Measurements from ENCODE around the gene CCM2. TPM values are rescaled to one million over a fixed set of nuclear protein-coding genes. Genes with fewer than 3 reads are reported as not detected.

The CCM2 gene
- total and polyA plus RNA-seq, 9 donors = 16.2 to 34.6 (median 23.1) TPM

GRCh38 chr7:45026013-45026412, 26.0 kb downstream of the CCM2 start:
- 93 to 98% (median 97%) methylated on average over 1 of the region's 1 CpG for WGBS, 3 donors
- H3K27me3 ChIP-seq = no peaks in the 10 kb centered on the region
- no peaks in the 10 kb centered on the region for H3K36me3 ChIP-seq
- no peak overlapping the region for H3K4me3 ChIP-seq
- no peaks in the 10 kb centered on the region for H3K4me1 ChIP-seq (ENCODE audit: insufficient read depth)
- intact Hi-C loops (cut with DNase I) = no loop called here
- H3K9me3 ChIP-seq = no peaks in the 10 kb centered on the region
- TF ChIP-seq CTCF (IDR thresholded peaks at IDR 0.05) = no peak
- TF ChIP-seq EP300 (IDR thresholded peaks at IDR 0.05) = no peak
- TF ChIP-seq POLR2A (IDR thresholded peaks at IDR 0.05) = no peak
- H3K27ac ChIP-seq = no peak overlapping the region
- no peak for DNase-seq

- no peak for TF ChIP-seq EP300 (IDR thresholded peaks at IDR 0.05)
- no peak for TF ChIP-seq POLR2A (IDR thresholded peaks at IDR 0.05)
- no peak for TF ChIP-seq CTCF (IDR thresholded peaks at IDR 0.05)
- no peaks in the 10 kb centered on the region for H3K27me3 ChIP-seq
- H3K4me3 ChIP-seq = no peak overlapping the region
- H3K36me3 ChIP-seq = no peaks in the 10 kb centered on the region
- 71 to 84% (median 77%) methylated on average over 10 of the region's 10 CpGs for WGBS, 3 donors
- no peak overlapping the region for H3K27ac ChIP-seq
- DNase-seq = no peak
- H3K4me1 ChIP-seq (ENCODE audit: insufficient read depth) = no peaks in the 10 kb centered on the region
- no peaks in the 10 kb centered on the region for H3K9me3 ChIP-seq
- intact Hi-C loops (cut with DNase I) = no loop called here
Observed at GRCh38 chr7:45026984-45027773, 27.2 kb downstream of the CCM2 start.

- DNase-seq = no peak
- H3K27me3 ChIP-seq = no peaks in the 10 kb centered on the region
- H3K4me1 ChIP-seq (ENCODE audit: insufficient read depth) = no peaks in the 10 kb centered on the region
- TF ChIP-seq EP300 (IDR thresholded peaks at IDR 0.05) (no peak), CTCF (IDR thresholded peaks at IDR 0.05) (no peak), POLR2A (IDR thresholded peaks at IDR 0.05) (no peak)
- no peaks in the 10 kb centered on the region for H3K36me3 ChIP-seq
- 86 to 98% (median 96%) methylated on average over 4 of the region's 4 CpGs for WGBS, 3 donors
- intact Hi-C loops (cut with DNase I) = no loop called here
- no peak overlapping the region for H3K4me3 ChIP-seq
- H3K9me3 ChIP-seq = no peaks in the 10 kb centered on the region
- H3K27ac ChIP-seq = no peak overlapping the region
Observed at GRCh38 chr7:45027774-45028114, 27.7 kb downstream of the CCM2 start.

- DNase-seq = no peak
- 86 to 94% (median 94%) methylated on average over 17 of the region's 17 CpGs for WGBS, 3 donors
- Histone ChIP-seq H3K4me1 (ENCODE audit: insufficient read depth) (no peaks in the 10 kb centered on the region), H3K27ac (no peak overlapping the region), H3K9me3 (no peaks in the 10 kb centered on the region), H3K27me3 (no peaks in the 10 kb centered on the region), H3K4me3 (no peak overlapping the region), H3K36me3 (no peaks in the 10 kb centered on the region)
- intact Hi-C loops (cut with DNase I) = no loop called here
- no peak for TF ChIP-seq POLR2A (IDR thresholded peaks at IDR 0.05)
- no peak for TF ChIP-seq EP300 (IDR thresholded peaks at IDR 0.05)
- TF ChIP-seq CTCF (IDR thresholded peaks at IDR 0.05) = no peak
Observed at GRCh38 chr7:45028138-45028919, 28.3 kb downstream of the CCM2 start.

All from ovary (tissue), 9 donors.